B cell (primary cell): ENCODE results near the gene KIF2A. TPM values are rescaled to one million over a fixed set of nuclear protein-coding genes. Genes with fewer than 3 reads are reported as not detected.

Source experiments
- ATAC-seq: fragments of 200-7000 bp; cut with Tn5 transposase; one replicate; pipeline ENCODE4 v1.10.0; 2021; ENCODE audit warnings: low read depth, mild to moderate bottlenecking, moderate number of reproducible peaks, moderate library complexity
- CTCF ChIA-PET: fragments of 350-600 bp; sonication (Branson Sonifier 250); formaldehyde crosslinking; loops from one replicate; lab custom pipeline; 2021; ENCODE audit warnings: antibody characterized with exemption, inconsistent platforms; lab: Charles Lee
- POLR2A ChIA-PET: fragments of 350-600 bp; sonication (Branson Sonifier 250); formaldehyde crosslinking; loops from one replicate; lab custom pipeline; 2021; ENCODE audit warnings: antibody characterized with exemption; lab: Charles Lee
- DNase-seq: peaks from one replicate; pipeline ENCODE4 v3.0.0; 2013
- H2AFZ ChIP-seq: 2 replicates; pipeline ENCODE4 v1.6.1; 2012; ENCODE audit warnings: mild to moderate bottlenecking, low read depth, low read length; ENCODE audit not compliant: insufficient read depth, poor library complexity, severe bottlenecking
- H3K27ac ChIP-seq, 2 donors: 1 replicate in 1 of 2; 2 replicates in 1 of 2; pipeline ENCODE4 v1.5.1; 2012 to 2013; ENCODE audit warnings: low read length in 2 of 2, mild to moderate bottlenecking in 2 of 2, moderate library complexity in 1 of 2
- H3K27me3 ChIP-seq, 4 experiments: fragments of 200-600 bp in 1 of 4; sonication (generic) in 1 of 4; replicated peaks in 1 of 4; 1 replicate in 2 of 4; 2 replicates in 2 of 4; pipeline versions ENCODE4 v1.6.1 to v1.7.0; 2013 to 2016; ENCODE audit warnings: low read length in 3 of 4, mild to moderate bottlenecking in 2 of 4, mixed read lengths in 1 of 4, moderate library complexity in 1 of 4; ENCODE audit not compliant: insufficient read depth in 4 of 4, control insufficient read depth in 3 of 4; ENCODE audit errors: control extremely low read depth in 1 of 4
- H3K36me3 ChIP-seq, 2 experiments: replicated peaks in 1 of 2; 1 replicate in 1 of 2; 2 replicates in 1 of 2; pipeline versions ENCODE4 v1.6.1 to v1.7.1; 2013; ENCODE audit warnings: low read length in 1 of 2; ENCODE audit not compliant: insufficient read depth in 2 of 2, control insufficient read depth in 1 of 2; ENCODE audit errors: control extremely low read depth in 1 of 2, extremely low read depth in 1 of 2
- H3K4me1 ChIP-seq, 2 donors: fragments of 200-600 bp in 1 of 2; sonication (generic) in 1 of 2; 1 replicate in 1 of 2; 2 replicates in 1 of 2; pipeline versions ENCODE4 v1.5.1 to v1.6.1; 2013 to 2017; ENCODE audit warnings: low read length in 2 of 2; ENCODE audit not compliant: control insufficient read depth in 2 of 2, insufficient read depth in 2 of 2
- H3K4me2 ChIP-seq: replicated peaks from 2 replicates; pipeline ENCODE3; 2012; ENCODE audit warnings: mild to moderate bottlenecking, low read depth, low read length; ENCODE audit not compliant: poor library complexity, severe bottlenecking
- H3K4me3 ChIP-seq, 5 experiments: fragments of 200-600 bp in 1 of 5; sonication (generic) in 1 of 5; 1 replicate in 3 of 5; 2 replicates in 2 of 5; pipeline versions ENCODE4 v1.5.1 to v1.7.0; 2011 to 2016; ENCODE audit warnings: low read length in 4 of 5, mild to moderate bottlenecking in 4 of 5, low read depth in 2 of 5, control low read depth in 1 of 5, moderate library complexity in 1 of 5; ENCODE audit not compliant: insufficient read depth in 1 of 5; ENCODE audit errors: control extremely low read depth in 1 of 5, extremely low read depth in 1 of 5
- H3K79me2 ChIP-seq: fragments of 200-600 bp; sonication (generic); one replicate; pipeline ENCODE4 v1.6.0; 2016; ENCODE audit warnings: low read length; ENCODE audit not compliant: control insufficient read depth, insufficient read depth
- H3K9ac ChIP-seq: fragments of 200-600 bp; sonication (generic); 2 replicates; pipeline ENCODE4 v1.6.1; 2017; ENCODE audit warnings: mild to moderate bottlenecking, low read length, moderate library complexity
- H3K9me3 ChIP-seq, 3 donors: one replicate each; pipeline versions ENCODE4 v1.6.1 to v1.7.1; 2013; ENCODE audit warnings: low read length in 2 of 3; ENCODE audit not compliant: control insufficient read depth in 2 of 3, insufficient read depth in 1 of 3; ENCODE audit errors: control extremely low read depth in 1 of 3
- H4K20me1 ChIP-seq: 2 replicates; pipeline ENCODE4 v1.6.0; 2012; ENCODE audit warnings: mild to moderate bottlenecking, low read length; ENCODE audit not compliant: insufficient read depth, control insufficient read depth, poor library complexity, severe bottlenecking
- H3K27ac Mint-ChIP-seq: one replicate; pipeline ENCODE4 v1.8.0; 2021; ENCODE audit warnings: mixed read lengths
- H3K27me3 Mint-ChIP-seq: one replicate; pipeline ENCODE4 v1.8.0; 2021; ENCODE audit warnings: mixed read lengths
- H3K4me1 Mint-ChIP-seq: one replicate; pipeline ENCODE4 v1.8.0; 2021; ENCODE audit warnings: mixed read lengths
- H3K4me3 Mint-ChIP-seq: one replicate; pipeline ENCODE4 v1.8.0; 2021; ENCODE audit warnings: mixed read lengths
- H3K9me3 Mint-ChIP-seq: one replicate; pipeline ENCODE4 v1.8.0; 2022; ENCODE audit warnings: mixed read lengths; ENCODE audit not compliant: insufficient read depth
- CTCF ChIP-seq: fragments of 200-600 bp; IDR thresholded peaks from one replicate; pipeline ENCODE4 v1.8.0; 2022; ENCODE audit warnings: antibody characterized with exemption, mild to moderate bottlenecking
- EZH2 ChIP-seq: IDR thresholded peaks from 2 replicates; pipeline ENCODE4 v1.6.1; 2012; ENCODE audit warnings: borderline replicate concordance, low read depth, mild to moderate bottlenecking, moderate library complexity, low read length; ENCODE audit not compliant: insufficient read depth, poor library complexity, severe bottlenecking
- WGBS: methylation state at CpG from one replicate; pipeline ENCODE4 v1.1.5; 2013; ENCODE audit warnings: missing lambda C conversion rate; ENCODE audit not compliant: insufficient coverage; 5-methylcytosine and 5-hydroxymethylcytosine counted together
- intact Hi-C: fragments of 100-400 bp; cut with micrococcal nuclease; formaldehyde crosslinking; loops from one replicate; pipeline ENCODE4 v1.10.0; 2022
- polyA plus RNA-seq: library from polyadenylated mRNA; depleted of rRNA; stranded (reverse); fragments of >200 nt; gene quantifications from 2 replicates; pipeline ENCODE4 v1.2.3, GENCODE V29; 2012
- total RNA-seq, 2 donors: library from RNA; stranded (reverse); fragments of 120-200 nt in 1 of 2; gene quantifications; 1 replicate in 1 of 2; 2 replicates in 1 of 2; pipeline versions ENCODE4 v1.2.3 to v1.2.4, GENCODE V29; 2013 to 2022

The KIF2A gene
- total and polyA plus RNA-seq, 2 donors (not counting 1 experiment from before 2014, with no cell fraction given), result 12.9 to 59.0 TPM

- TF ChIP-seq EZH2 (no peak), CTCF (no peak)
- H3K27me3 Mint-ChIP-seq, result no peaks in the 10 kb centered on the region
- no peak for ATAC-seq
These were observed 107.7 kb downstream of the KIF2A start for GRCh38 chr5:62413711-62414110.

GRCh38 chr5:62418462-62419076 lies 112.6 kb downstream of the KIF2A start:
- Histone ChIP-seq H3K9me3 (no peaks in the 10 kb centered on the region), H3K36me3 (peaks cover 0 to 6% of the 10 kb centered on the region in 2 experiments), H3K4me2 (no peak overlapping the region), H2AFZ (no peak overlapping the region), H3K79me2 (peaks cover 91% of the 10 kb centered on the region), H3K4me1 (peaks cover 4% of the 10 kb centered on the region in 2 donors), H3K4me3 (no peak overlapping the region), H4K20me1 (peaks cover 14% of the 10 kb centered on the region), H3K9ac (no peak overlapping the region), H3K27ac (no peak overlapping the region), H3K27me3 (no peaks in the 10 kb centered on the region)
- TF ChIP-seq CTCF (no peak), EZH2 (no peak)
- Mint-ChIP-seq H3K4me1 (peaks cover 8% of the 10 kb centered on the region), H3K4me3 (no peak overlapping the region), H3K27me3 (no peaks in the 10 kb centered on the region), H3K27ac (no peak overlapping the region), H3K9me3 (no peaks in the 10 kb centered on the region)
- DNase-seq (no peak), ATAC-seq (no peak)
- POLR2A ChIA-PET, result no interaction called here
- intact Hi-C loops, result no loop called here
- WGBS, result 100% methylated on average over 1 of the region's 4 CpGs
- CTCF ChIA-PET, result no interaction called here

More at GRCh38 chr5:62413711-62414110, 107.7 kb downstream of the KIF2A start:
- H3K27ac ChIP-seq, result no peak overlapping the region
- peaks cover 0 to 1% of the 10 kb centered on the region in 2 experiments for H3K36me3 ChIP-seq
- H3K9me3 ChIP-seq, result no peaks in the 10 kb centered on the region
- peaks cover 17% of the 10 kb centered on the region for H3K4me1 Mint-ChIP-seq
- no peak for DNase-seq
- peak overlapping the region in 4 of 5 experiments; percentile 67 to 97 (median 80) for H3K4me3 ChIP-seq
- peak overlapping the region; percentile 91 for H3K27ac Mint-ChIP-seq
- intact Hi-C loops, result no loop called here
- WGBS, result no CpG with 5 or more reads among the region's 3 CpGs
- peak overlapping the region; percentile 82 for H3K9ac ChIP-seq
- peak overlapping the region; percentile 84 for H3K4me3 Mint-ChIP-seq
- peak overlapping the region; percentile 75 for H3K4me2 ChIP-seq
- H3K27me3 ChIP-seq, result no peaks in the 10 kb centered on the region
- peak overlapping the region; percentile 97 for H2AFZ ChIP-seq
- peaks cover 10% of the 10 kb centered on the region for H4K20me1 ChIP-seq
- ChIA-PET POLR2A (interaction anchor here (0.6 to 2.7 kb wide), 3 partner anchors 10 to 108 kb away, joined by 4 to 25 read pairs (median 6); partner anchors contain the start of genes DIMT1 and KIF2A), CTCF (interaction anchor here (3.1 kb wide), 1 partner anchor 10 kb away, joined by 14 read pairs; the partner anchor contains the start of gene DIMT1)
- no peaks in the 10 kb centered on the region for H3K9me3 Mint-ChIP-seq
- H3K4me1 ChIP-seq, result peaks cover 13 to 15% of the 10 kb centered on the region in 2 donors
- H3K79me2 ChIP-seq, result peaks cover 62% of the 10 kb centered on the region
